Mesodermal cell (in vitro differentiated cells): ENCODE results near the gene IFIT1.
"Not testable (repeated sequence)": the region's sequence is repeated elsewhere in the genome, so short reads cannot be mapped to it uniquely, and the experiment has no call there.

Source experiments
- H3K27ac ChIP-seq: 2 replicates; pipeline ENCODE4 v1.7.0; 2013; ENCODE audit warnings: mild to moderate bottlenecking, low read depth, low read length, moderate library complexity; ENCODE audit not compliant: severe bottlenecking
- H3K36me3 ChIP-seq: 2 replicates; pipeline ENCODE4 v1.7.1; 2013; ENCODE audit warnings: mild to moderate bottlenecking, low read length, moderate library complexity; ENCODE audit not compliant: control insufficient read depth, insufficient read depth
- H3K4me1 ChIP-seq: one replicate; pipeline ENCODE4 v1.7.1; 2013; ENCODE audit warnings: mild to moderate bottlenecking, low read length; ENCODE audit not compliant: insufficient read depth, control insufficient read depth, poor library complexity, severe bottlenecking
- H3K4me3 ChIP-seq: 2 replicates; pipeline ENCODE4 v1.7.0; 2013; ENCODE audit warnings: low read length, control low read depth, mild to moderate bottlenecking; ENCODE audit not compliant: insufficient read depth, poor library complexity, severe bottlenecking; ENCODE audit errors: extremely low read depth
- H3K9me3 ChIP-seq: 2 replicates; pipeline ENCODE4 v1.7.1; 2013; ENCODE audit warnings: mild to moderate bottlenecking, low read length, moderate library complexity; ENCODE audit not compliant: control insufficient read depth
- WGBS, 2 experiments: methylation state at CpG; one replicate each; pipeline ENCODE4 v1.1.5; 2013; ENCODE audit warnings: missing lambda C conversion rate in 2 of 2; ENCODE audit not compliant: insufficient coverage in 2 of 2; 5-methylcytosine and 5-hydroxymethylcytosine counted together

Gene IFIT1

DNA sequence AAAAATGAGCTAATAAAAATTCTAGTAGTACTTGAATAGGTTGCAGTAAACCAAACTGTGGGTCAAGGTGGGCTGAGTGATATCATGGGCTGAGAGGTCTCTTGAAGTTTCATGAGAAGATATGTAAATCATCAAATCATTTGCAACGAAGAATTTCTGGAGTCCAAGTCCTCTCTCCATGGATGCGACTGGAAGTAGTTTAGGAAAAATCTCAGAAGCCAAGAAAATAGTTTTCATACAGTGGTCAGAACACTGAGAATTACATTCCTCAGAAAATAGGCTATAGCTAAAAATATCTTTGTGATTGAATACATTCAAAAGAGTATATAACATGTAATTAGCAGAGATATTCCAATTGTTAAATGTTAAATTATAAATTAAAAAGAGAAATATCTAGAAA lies 3.6 kb upstream of the IFIT1 start:
- 67% methylated on average over 1 of the region's 2 CpGs; no CpG with 5 or more reads in 1 of the 2 experiments for WGBS, 2 experiments
- H3K27ac ChIP-seq, result no peak overlapping the region

GRCh38 chr10:89389254-89389653 lies 3.2 kb upstream of the IFIT1 start:
- Histone ChIP-seq H3K9me3 (no peaks in the 10 kb centered on the region), H3K4me1 (peaks cover 6% of the 10 kb centered on the region), H3K27ac (no peak overlapping the region), H3K4me3 (no peak overlapping the region), H3K36me3 (no peaks in the 10 kb centered on the region)
- 100% methylated on average over 1 of the region's 1 CpG; no CpG with 5 or more reads in 1 of the 2 experiments for WGBS, 2 experiments

More for the DNA sequence above, 3.6 kb upstream of the IFIT1 start:
- H3K36me3 ChIP-seq, result no peaks in the 10 kb centered on the region
- no peak overlapping the region for H3K4me3 ChIP-seq
- peaks cover 6% of the 10 kb centered on the region for H3K4me1 ChIP-seq
- H3K9me3 ChIP-seq, result no peaks in the 10 kb centered on the region

DNA sequence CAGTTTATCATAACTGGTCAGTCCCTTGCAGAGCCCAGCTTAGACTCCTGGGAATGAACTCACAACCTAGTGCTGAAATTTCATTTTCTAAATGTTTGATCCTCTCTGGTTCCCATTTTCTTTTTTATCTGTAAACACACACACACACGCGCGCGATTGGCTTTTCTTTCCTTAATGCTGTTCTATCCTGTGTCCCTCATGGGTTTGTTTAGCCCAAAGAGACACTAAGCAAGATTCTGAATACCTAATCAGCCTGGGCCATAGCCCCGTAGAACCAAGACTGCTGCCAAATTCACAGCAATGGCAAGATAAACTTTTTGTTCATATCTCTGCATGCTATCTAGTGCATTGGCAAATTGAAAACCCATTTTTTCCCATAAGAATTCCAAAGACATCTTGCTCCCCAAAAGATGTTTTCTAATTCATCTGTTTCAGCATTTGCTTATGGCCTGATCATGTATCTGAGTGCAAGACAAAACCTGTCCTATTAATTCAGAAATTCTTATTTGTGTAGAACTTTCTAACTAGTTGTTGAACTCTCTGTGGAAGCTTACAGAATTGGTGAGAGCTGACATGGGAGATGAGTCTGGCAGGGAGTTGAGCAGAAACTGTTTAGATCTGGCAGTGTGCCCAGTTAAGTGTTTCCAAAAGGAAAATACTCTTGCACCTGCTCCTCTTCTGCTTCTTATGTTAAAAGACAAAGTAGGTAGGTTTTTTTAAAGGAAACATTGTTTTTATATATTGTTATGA lies 1.8 kb upstream of the IFIT1 start:
- peaks cover 6% of the 10 kb centered on the region for H3K4me1 ChIP-seq
- 90 to 96% methylated on average over 5 of the region's 5 CpGs for WGBS, 2 experiments
- H3K9me3 ChIP-seq, result no peaks in the 10 kb centered on the region
- no peak overlapping the region for H3K4me3 ChIP-seq
- no peaks in the 10 kb centered on the region for H3K36me3 ChIP-seq
- H3K27ac ChIP-seq, result no peak overlapping the region

GRCh38 chr10:89391226-89391576 lies 1.2 kb upstream of the IFIT1 start:
- no CpG with 5 or more reads among the region's 4 CpGs for WGBS, 2 experiments
- not testable (repeated sequence) for H3K9me3 ChIP-seq, H3K27ac ChIP-seq, H3K4me1 ChIP-seq, H3K4me3 ChIP-seq, H3K36me3 ChIP-seq

- Histone ChIP-seq H3K9me3 (no peaks in the 10 kb centered on the region), H3K4me1 (peaks cover 6% of the 10 kb centered on the region), H3K4me3 (peak overlapping the region; percentile 35), H3K27ac (peak overlapping the region; percentile 68), H3K36me3 (no peaks in the 10 kb centered on the region)
- WGBS, 2 experiments, result 83 to 89% methylated on average over 2 of the region's 2 CpGs
These were observed 551 bp downstream of the IFIT1 start for GRCh38 chr10:89392974-89393373.

DNA sequence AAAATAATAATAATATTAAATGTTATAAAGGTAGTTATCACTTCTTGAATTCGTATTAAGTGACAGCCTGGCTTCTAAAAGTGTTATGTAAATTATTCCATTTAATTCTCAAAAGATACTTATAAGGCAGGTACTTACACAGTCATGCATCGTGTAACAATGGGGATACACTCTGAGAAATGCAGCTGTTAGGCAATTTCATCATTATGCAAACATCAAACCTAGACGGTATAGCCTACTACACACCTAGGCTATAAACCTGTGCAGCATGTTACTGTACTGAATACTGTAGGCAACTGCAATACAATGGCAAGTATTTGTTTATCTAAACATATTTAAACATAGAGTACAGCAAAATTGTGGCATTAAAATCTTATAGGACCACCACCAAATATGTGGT lies 1.5 kb downstream of the IFIT1 start:
- H3K36me3 ChIP-seq, result no peaks in the 10 kb centered on the region
- no peaks in the 10 kb centered on the region for H3K9me3 ChIP-seq
- H3K27ac ChIP-seq, result no peak overlapping the region
- 100% methylated on average over 1 of the region's 3 CpGs; no CpG with 5 or more reads in 1 of the 2 experiments for WGBS, 2 experiments
- H3K4me3 ChIP-seq, result no peak overlapping the region
- H3K4me1 ChIP-seq, result peaks cover 6% of the 10 kb centered on the region

DNA sequence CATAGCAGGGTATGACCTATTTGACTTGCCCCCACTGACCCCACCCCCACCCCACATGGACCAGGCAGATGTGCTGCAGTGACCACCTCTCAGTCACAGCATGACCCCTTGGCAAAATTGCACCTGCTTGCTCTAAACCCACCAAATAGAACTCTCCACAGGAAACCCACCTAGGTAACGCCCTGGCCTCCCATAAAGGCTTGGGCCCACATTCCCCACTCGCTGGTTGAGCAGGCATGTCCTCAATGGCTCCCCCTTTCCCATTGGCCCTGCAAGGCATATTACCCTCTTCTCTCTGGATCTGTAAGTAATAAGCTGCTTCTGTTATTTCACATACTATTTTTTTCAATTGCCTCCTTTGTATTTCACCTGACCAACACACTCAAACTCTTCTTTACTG lies 2.7 kb downstream of the IFIT1 start:
- Histone ChIP-seq H3K36me3 (no peaks in the 10 kb centered on the region), H3K4me3 (no peak overlapping the region), H3K9me3 (no peaks in the 10 kb centered on the region), H3K4me1 (peaks cover 6% of the 10 kb centered on the region), H3K27ac (no peak overlapping the region)
- WGBS, 2 experiments, result 60 to 94% methylated on average over 1 to 2 of the region's 2 CpGs

- 86 to 95% methylated on average over 3 to 4 of the region's 5 CpGs for WGBS, 2 experiments
- Histone ChIP-seq H3K9me3 (no peaks in the 10 kb centered on the region), H3K4me3 (no peak overlapping the region), H3K4me1 (no peaks in the 10 kb centered on the region), H3K27ac (no peak overlapping the region), H3K36me3 (no peaks in the 10 kb centered on the region)
These were observed 5.8 kb downstream of the IFIT1 start for GRCh38 chr10:89398003-89398749.

DNA sequence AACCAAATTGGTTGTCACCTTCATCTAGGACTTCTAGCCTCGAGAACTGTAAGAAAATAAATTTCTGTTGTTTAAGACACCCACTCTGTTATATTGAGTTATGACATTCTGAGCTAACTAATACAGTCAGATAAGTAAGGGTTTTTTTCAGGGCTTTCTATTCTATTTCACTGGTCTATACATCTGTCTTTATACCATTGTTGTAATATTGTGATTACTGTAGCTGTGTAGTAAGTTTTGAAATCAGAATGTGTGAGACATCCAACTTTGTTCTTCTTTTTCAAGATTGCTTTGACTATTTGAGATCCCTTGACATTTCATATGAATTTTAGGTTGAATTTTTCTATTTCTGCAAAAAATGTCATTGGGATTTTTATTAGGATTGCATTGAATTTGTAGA lies 7.5 kb downstream of the IFIT1 start:
- no peak overlapping the region for H3K27ac ChIP-seq
- H3K4me1 ChIP-seq, result no peaks in the 10 kb centered on the region
- no peak overlapping the region for H3K4me3 ChIP-seq
- WGBS, 2 experiments, result no CpG with 5 or more reads among the region's 1 CpG
- no peaks in the 10 kb centered on the region for H3K9me3 ChIP-seq
- no peaks in the 10 kb centered on the region for H3K36me3 ChIP-seq

DNA sequence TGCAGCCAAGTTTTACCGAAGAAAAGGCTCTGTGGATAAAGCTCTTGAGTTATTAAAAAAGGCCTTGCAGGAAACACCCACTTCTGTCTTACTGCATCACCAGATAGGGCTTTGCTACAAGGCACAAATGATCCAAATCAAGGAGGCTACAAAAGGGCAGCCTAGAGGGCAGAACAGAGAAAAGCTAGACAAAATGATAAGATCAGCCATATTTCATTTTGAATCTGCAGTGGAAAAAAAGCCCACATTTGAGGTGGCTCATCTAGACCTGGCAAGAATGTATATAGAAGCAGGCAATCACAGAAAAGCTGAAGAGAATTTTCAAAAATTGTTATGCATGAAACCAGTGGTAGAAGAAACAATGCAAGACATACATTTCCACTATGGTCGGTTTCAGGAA lies 10.6 kb downstream of the IFIT1 start:
- Histone ChIP-seq H3K9me3 (no peaks in the 10 kb centered on the region), H3K4me1 (no peaks in the 10 kb centered on the region), H3K4me3 (no peak overlapping the region), H3K36me3 (no peaks in the 10 kb centered on the region), H3K27ac (no peak overlapping the region)
- 100% methylated on average over 1 of the region's 2 CpGs; no CpG with 5 or more reads in 1 of the 2 experiments for WGBS, 2 experiments
